ENCODE data around the gene TBCCD1.
A peak's percentile ranks its signal among the peaks of the same experiment; 100 is the strongest.
"Not testable (repeated sequence)": the region's sequence is repeated elsewhere in the genome, so short reads cannot be mapped to it uniquely, and the experiment has no call there.

Gene TBCCD1

GRCh38 chr3:186586245-186586644 lies 19.1 kb upstream of the TBCCD1 start:
- not testable (repeated sequence) for H3K27me3 Mint-ChIP-seq; H3K4me1 Mint-ChIP-seq; H3K27ac Mint-ChIP-seq; H3K4me3 Mint-ChIP-seq; H3K9me3 Mint-ChIP-seq; ATAC-seq (replicated peaks); DNase-seq
- peaks cover 27 to 41% of the 10 kb centered on the region in 2 donors for H3K36me3 Mint-ChIP-seq

- ATAC-seq (replicated peaks) (no peak), DNase-seq (no peak)
- H3K27me3 Mint-ChIP-seq: no peaks in the 10 kb centered on the region
- no peaks in the 10 kb centered on the region for H3K9me3 Mint-ChIP-seq
- no peak overlapping the region for H3K4me3 Mint-ChIP-seq
- no peak overlapping the region for H3K27ac Mint-ChIP-seq
- no peaks in the 10 kb centered on the region for H3K4me1 Mint-ChIP-seq
- H3K36me3 Mint-ChIP-seq: peaks cover 36 to 58% of the 10 kb centered on the region in 2 donors
Observed at GRCh38 chr3:186583831-186584230, 16.7 kb upstream of the TBCCD1 start.

GRCh38 chr3:186582541-186582940 lies 15.4 kb upstream of the TBCCD1 start:
- Mint-ChIP-seq H3K4me1 (peaks cover 0 to 1% of the 10 kb centered on the region in 2 donors), H3K4me3 (no peak overlapping the region), H3K9me3 (no peaks in the 10 kb centered on the region), H3K36me3 (peaks cover 41 to 63% of the 10 kb centered on the region in 2 donors), H3K27ac (no peak overlapping the region), H3K27me3 (no peaks in the 10 kb centered on the region)
- DNase-seq: no peak
- ATAC-seq (replicated peaks): no peak

- no peak overlapping the region for H3K27ac Mint-ChIP-seq
- ATAC-seq (replicated peaks) (no peak), DNase-seq (no peak)
- H3K9me3 Mint-ChIP-seq: no peaks in the 10 kb centered on the region
- H3K4me1 Mint-ChIP-seq: peaks cover 0 to 1% of the 10 kb centered on the region in 2 donors
- H3K27me3 Mint-ChIP-seq: no peaks in the 10 kb centered on the region
- H3K36me3 Mint-ChIP-seq: peaks cover 37 to 56% of the 10 kb centered on the region in 2 donors
- no peak overlapping the region for H3K4me3 Mint-ChIP-seq
Observed at GRCh38 chr3:186580785-186581184, 13.6 kb upstream of the TBCCD1 start.

- peaks cover 26 to 46% of the 10 kb centered on the region in 2 donors for H3K36me3 Mint-ChIP-seq
- no peaks in the 10 kb centered on the region for H3K27me3 Mint-ChIP-seq
- ATAC-seq (replicated peaks): no peak
- H3K4me3 Mint-ChIP-seq: no peak overlapping the region
- DNase-seq: no peak
- no peaks in the 10 kb centered on the region for H3K9me3 Mint-ChIP-seq
- peaks cover 4 to 9% of the 10 kb centered on the region in 2 donors for H3K4me1 Mint-ChIP-seq
- H3K27ac Mint-ChIP-seq: no peak overlapping the region
Observed at GRCh38 chr3:186577521-186577920, 10.4 kb upstream of the TBCCD1 start.

GRCh38 chr3:186571644-186572013 lies 4.5 kb upstream of the TBCCD1 start:
- no peak for ATAC-seq (replicated peaks)
- H3K4me3 Mint-ChIP-seq: peak overlapping the region; percentile 97 to 99
- peaks cover 17 to 36% of the 10 kb centered on the region in 2 donors for H3K4me1 Mint-ChIP-seq
- H3K27ac Mint-ChIP-seq: peak overlapping the region; percentile 99
- H3K9me3 Mint-ChIP-seq: no peaks in the 10 kb centered on the region
- H3K36me3 Mint-ChIP-seq: peaks cover 10 to 17% of the 10 kb centered on the region in 2 donors
- DNase-seq: no peak
- no peaks in the 10 kb centered on the region for H3K27me3 Mint-ChIP-seq

GRCh38 chr3:186570941-186571643 lies 4.0 kb upstream of the TBCCD1 start:
- no peak for ATAC-seq (replicated peaks)
- peaks cover 21 to 41% of the 10 kb centered on the region in 2 donors for H3K4me1 Mint-ChIP-seq
- H3K36me3 Mint-ChIP-seq: peaks cover 10 to 17% of the 10 kb centered on the region in 2 donors
- H3K27ac Mint-ChIP-seq: peak overlapping the region; percentile 99
- H3K4me3 Mint-ChIP-seq: peak overlapping the region; percentile 97 to 99
- DNase-seq: no peak
- no peaks in the 10 kb centered on the region for H3K27me3 Mint-ChIP-seq
- no peaks in the 10 kb centered on the region for H3K9me3 Mint-ChIP-seq

- H3K9me3 Mint-ChIP-seq: no peaks in the 10 kb centered on the region
- H3K36me3 Mint-ChIP-seq: peaks cover 4 to 10% of the 10 kb centered on the region in 2 donors
- peaks cover 22 to 42% of the 10 kb centered on the region in 2 donors for H3K4me1 Mint-ChIP-seq
- peak within 1 kb of the TSS; percentile 97 to 99 for H3K4me3 Mint-ChIP-seq
- ATAC-seq (replicated peaks) (peak; percentile 86 to 91), DNase-seq (peak; percentile 98)
- H3K27ac Mint-ChIP-seq: peak within 1 kb of the TSS; percentile 99
- no peaks in the 10 kb centered on the region for H3K27me3 Mint-ChIP-seq
Observed at GRCh38 chr3:186570096-186570940, 3.2 kb upstream of the TBCCD1 start, which contains the start of gene DNAJB11. Gene DNAJB11, plus strand, starts transcription at chr3:186570720. Its CDS starts 178 bp downstream, at chr3:186570898.

- ATAC-seq (replicated peaks) (no peak), DNase-seq (no peak)
- Mint-ChIP-seq H3K9me3 (no peaks in the 10 kb centered on the region), H3K4me1 (peaks cover 22 to 41% of the 10 kb centered on the region in 2 donors), H3K4me3 (peak overlapping the region; percentile 97 to 99), H3K27me3 (no peaks in the 10 kb centered on the region), H3K27ac (peak overlapping the region; percentile 99), H3K36me3 (peaks cover 4 to 9% of the 10 kb centered on the region in 2 donors)
Observed at GRCh38 chr3:186569779-186570095, 2.6 kb upstream of the TBCCD1 start.

GRCh38 chr3:186569361-186569760 lies 2.2 kb upstream of the TBCCD1 start:
- H3K27me3 Mint-ChIP-seq; DNase-seq; H3K36me3 Mint-ChIP-seq; H3K9me3 Mint-ChIP-seq; ATAC-seq (replicated peaks): not testable (repeated sequence)
- Mint-ChIP-seq H3K27ac (peak overlapping the region; percentile 99), H3K4me1 (peaks cover 22 to 38% of the 10 kb centered on the region in 2 donors), H3K4me3 (peak overlapping the region; percentile 97 to 99)

GRCh38 chr3:186566772-186567071 lies 417 bp downstream of the TBCCD1 start:
- Mint-ChIP-seq H3K4me3 (peak overlapping the region; percentile 84 to 90), H3K9me3 (no peaks in the 10 kb centered on the region), H3K27me3 (no peaks in the 10 kb centered on the region), H3K27ac (peak overlapping the region; percentile 93), H3K4me1 (peaks cover 27 to 39% of the 10 kb centered on the region in 2 donors), H3K36me3 (peaks cover 15 to 21% of the 10 kb centered on the region in 2 donors)
- no peak for DNase-seq
- ATAC-seq (replicated peaks): peak in 1 of 2 donors; percentile 1

GRCh38 chr3:186564586-186564985 lies 2.6 kb downstream of the TBCCD1 start:
- no peaks in the 10 kb centered on the region for H3K27me3 Mint-ChIP-seq
- H3K36me3 Mint-ChIP-seq: peaks cover 20 to 33% of the 10 kb centered on the region in 2 donors
- ATAC-seq (replicated peaks): no peak
- H3K4me1 Mint-ChIP-seq: peaks cover 22 to 35% of the 10 kb centered on the region in 2 donors
- H3K4me3 Mint-ChIP-seq: no peak overlapping the region
- peak overlapping the region; percentile 49 for H3K27ac Mint-ChIP-seq
- H3K9me3 Mint-ChIP-seq: no peaks in the 10 kb centered on the region
- DNase-seq: no peak

GRCh38 chr3:186552408-186553031 lies 14.6 kb downstream of the TBCCD1 start:
- Mint-ChIP-seq H3K36me3 (peaks cover 32 to 52% of the 10 kb centered on the region in 2 donors), H3K27me3 (no peaks in the 10 kb centered on the region), H3K4me3 (no peak overlapping the region), H3K9me3 (no peaks in the 10 kb centered on the region), H3K4me1 (no peaks in the 10 kb centered on the region), H3K27ac (no peak overlapping the region)
- DNase-seq (no peak), ATAC-seq (replicated peaks) (no peak)

GRCh38 chr3:186551387-186551786 lies 15.8 kb downstream of the TBCCD1 start:
- DNase-seq (no peak), ATAC-seq (replicated peaks) (no peak)
- Mint-ChIP-seq H3K27me3 (no peaks in the 10 kb centered on the region), H3K9me3 (no peaks in the 10 kb centered on the region), H3K4me3 (no peak overlapping the region), H3K4me1 (no peaks in the 10 kb centered on the region), H3K36me3 (peaks cover 24 to 42% of the 10 kb centered on the region in 2 donors), H3K27ac (no peak overlapping the region)
